Germinal center (tissue), 1 donor: ENCODE data around the gene WDR38.
"Not testable (repeated sequence)": the region's sequence is repeated elsewhere in the genome, so short reads cannot be mapped to it uniquely, and the experiment has no call there.

Source experiments
- DNase-seq: peaks from one replicate; pipeline ENCODE4 v3.0.0; 2012; ENCODE audit warnings: mixed read lengths, low spot score

Gene WDR38

DNA sequence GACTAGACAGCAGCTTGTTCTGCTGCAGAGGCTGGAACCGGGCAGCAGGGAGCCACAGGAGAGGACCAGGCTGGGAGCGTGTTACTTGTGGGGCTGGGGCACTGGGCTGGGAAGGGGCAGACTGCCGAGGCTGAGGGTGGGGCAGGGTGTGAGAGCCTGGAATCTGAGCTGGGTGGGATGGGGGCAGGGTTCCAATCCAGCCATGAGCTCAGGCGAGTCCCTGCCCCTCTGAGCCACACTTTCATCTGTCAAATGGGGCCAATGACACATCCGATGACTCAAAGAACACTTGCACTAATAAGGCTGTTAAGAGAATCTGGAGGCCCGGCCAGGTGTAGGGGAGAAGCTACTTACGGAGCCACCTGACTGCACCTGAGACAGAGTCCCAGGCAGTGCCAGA, 18.7 kb upstream of the WDR38 start:
- no peak for DNase-seq

DNA sequence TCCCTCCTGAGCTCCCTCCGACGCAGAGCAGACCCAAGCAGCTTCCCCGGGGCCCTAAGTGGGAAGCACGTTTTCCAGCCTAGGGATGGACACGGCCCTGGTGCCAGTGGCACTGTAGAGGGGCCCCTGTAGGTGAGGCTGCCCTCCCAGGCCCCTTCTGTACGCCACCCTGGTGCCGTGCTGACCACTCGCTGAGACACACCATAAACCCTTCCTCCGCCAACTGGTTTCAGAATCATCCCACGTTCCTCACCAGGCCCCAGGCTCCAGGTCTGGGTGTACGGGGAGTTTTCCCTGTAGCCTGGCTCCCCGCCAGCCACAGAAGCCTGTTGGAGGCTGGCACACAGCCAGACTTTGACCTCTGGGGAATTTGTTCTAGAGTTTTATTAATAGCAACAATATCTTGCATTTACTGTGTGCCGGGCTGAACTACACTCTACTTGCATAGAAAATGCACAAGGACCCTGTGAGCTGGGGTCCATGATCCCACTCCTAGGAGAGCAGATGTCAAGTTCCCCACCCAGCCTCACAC, 18.2 kb upstream of the WDR38 start:
- DNase-seq: no peak

DNA sequence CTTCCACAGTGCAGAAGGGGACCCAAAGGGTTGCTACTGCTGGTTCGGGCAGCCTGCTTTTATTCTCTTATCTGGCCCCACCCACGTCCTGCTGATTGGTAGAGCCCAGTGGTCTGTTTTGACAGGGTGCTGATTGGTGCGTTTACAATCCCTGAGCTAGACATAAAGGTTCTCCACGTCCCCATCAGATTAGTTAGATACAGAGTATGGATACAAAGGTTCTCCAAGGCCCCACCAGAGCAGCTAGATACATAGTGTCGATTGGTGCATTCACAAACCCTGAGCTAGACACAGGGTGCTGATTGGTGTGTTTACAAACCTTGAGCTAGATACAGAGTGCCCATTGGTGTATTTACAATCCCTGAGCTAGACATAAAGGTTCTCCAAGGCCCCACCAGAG, 15.1 kb upstream of the WDR38 start:
- not testable (repeated sequence) for DNase-seq

DNA sequence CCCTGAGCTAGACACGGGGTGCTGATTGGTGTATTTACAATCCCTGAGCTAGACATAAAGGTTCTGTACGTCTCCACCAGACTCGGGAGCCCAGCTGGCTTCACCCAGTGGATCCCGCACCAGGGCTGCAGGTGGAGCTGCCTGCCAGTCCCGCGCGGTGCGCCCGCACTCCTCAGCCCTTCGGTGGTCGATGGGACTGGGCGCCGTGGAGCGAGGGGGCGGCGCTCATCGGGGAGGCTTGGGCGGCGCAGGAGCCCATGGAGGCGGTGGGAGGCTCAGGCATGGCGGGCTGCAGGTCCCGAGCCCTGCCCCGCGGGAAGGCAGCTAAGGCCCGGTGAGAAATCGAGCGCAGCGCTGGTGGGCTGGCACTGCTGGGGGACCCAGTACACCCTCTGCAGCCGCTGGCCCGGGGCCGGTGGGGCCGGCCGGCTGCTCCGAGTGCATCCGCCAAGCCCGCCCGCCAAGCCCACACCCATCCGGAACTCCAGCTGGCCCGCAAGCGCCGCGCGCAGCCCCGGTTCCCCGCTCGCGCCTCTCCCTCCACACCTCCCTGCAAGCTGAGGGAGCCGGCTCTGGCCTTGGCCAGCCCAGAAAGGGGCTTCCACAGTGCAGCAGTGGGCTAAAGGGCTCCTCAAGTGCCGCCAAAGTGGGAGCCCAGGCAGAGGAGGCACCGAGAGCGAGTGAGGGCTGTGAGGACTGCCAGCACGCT, 14.5 kb upstream of the WDR38 start:
- not testable (repeated sequence) for DNase-seq

DNA sequence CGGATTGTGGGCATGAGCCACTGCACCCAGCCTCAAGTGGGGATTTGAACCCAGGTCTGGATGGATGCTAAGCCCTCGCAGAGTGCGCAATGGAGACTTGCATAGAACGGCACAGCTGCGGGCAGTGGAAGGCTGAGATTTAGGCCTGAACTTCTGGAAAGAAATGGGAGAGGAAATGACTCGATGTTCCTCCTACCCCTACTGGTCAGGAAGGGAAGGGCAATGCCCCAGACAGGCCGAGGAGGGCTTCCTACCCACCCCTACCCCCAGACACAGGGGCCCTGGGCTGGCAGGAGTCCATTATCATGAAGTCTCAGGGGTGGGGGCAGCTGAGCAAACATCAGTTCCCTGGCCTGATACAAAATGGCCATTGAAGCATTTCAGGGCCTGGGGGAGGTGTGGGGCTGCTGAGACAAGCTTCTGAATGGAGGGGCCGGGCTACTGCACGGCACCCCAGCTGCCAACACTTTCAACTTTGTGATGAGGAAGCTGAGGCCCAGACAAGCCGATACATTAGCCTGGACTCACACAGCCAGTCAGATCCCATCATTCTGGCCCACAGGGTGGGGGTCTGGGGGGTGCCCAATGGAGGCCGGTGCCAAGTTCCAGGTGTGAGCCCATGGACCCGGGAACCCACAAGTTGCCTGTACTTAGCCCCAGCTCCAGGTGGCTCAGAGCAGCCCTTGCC, 13.5 kb upstream of the WDR38 start:
- no peak for DNase-seq

DNA sequence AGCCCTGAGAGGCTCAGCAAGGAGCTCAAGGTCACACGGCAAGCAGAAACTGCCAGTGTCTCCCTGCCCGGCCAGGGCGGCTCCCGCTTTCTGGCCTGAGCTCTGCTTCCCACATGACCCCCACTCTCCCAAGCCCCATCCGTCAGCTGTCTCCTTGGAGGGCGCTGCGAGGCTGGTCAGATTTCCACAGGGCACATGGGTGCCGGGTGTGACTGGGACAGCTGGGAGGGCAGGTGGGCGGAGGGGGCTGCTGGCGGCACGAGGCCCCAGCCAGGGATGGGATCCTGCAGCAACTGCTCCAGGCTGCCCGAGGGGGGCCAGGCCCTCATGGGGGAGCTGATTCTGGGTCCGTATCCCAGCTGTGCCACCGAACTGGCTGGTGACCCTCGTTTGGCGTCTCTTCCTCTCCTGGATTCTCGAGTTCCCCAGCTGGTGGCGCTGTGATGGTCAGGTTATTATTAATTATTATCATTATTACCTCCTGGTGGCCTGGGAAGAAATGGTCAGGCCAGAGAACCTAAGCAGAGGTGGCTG, 12.9 kb upstream of the WDR38 start:
- DNase-seq: no peak

DNA sequence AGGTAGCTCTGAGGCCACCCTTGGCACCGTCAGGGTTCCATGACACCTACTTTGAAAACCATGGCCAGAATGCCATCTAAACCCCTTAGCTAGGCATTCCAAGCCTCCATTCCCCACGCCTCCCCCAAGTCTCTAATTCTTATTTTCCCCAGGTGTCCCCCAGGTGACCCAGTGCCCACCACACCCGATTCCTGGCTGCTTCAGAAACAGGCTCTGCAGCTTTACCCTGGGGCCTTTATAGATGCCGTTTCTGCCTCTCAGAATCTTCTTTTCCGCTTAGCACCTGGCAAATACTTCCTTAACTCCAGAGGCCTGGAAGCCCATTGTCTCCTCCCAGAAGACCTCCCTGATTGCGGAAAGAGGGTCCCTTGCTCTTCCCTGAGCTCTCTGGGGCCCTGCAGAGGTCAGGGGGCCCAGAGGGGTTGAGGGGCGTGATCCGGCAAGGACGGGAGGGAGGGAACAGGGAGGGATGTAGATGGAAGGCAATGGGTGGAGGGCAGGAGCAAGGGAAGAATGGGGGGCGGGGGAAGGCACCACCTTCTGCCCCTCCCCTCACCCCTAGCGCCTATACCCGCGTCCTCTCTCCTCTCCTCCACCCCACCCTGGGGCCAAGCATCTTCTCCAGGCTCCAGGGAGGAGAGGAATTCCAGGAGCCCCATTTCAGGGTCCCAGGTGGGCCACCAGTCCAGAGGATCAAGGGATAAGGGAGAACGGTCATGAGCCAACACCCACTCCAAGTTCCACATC, 12.0 kb upstream of the WDR38 start:
- DNase-seq: no peak

DNA sequence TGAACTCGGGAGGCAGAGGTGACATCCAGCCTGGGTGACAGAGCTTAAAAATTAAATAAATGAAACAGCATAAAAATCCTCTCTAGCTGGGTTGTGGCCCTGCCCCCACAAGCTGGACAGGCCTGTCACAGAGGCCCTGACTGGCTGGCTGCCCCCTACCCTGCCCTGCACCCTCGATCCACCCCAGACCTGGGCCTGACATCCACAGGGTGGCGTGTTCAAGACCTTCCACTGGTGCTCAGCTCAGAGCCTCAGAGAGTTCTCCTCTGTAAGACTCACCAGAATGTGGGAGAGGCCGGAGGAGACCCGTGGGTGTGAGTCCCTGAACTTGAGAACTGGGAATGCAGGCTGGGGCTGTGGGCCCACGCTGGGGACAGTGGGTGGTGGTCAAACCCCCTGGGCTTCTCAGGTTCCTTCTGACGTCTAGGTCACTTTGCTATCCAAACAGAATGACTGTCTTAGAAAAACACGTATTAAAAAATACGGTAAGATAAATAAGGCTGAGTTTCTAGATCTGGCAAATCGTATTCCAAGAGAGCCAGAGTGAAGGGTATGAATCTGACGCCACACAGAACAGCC, 9.7 kb upstream of the WDR38 start:
- no peak for DNase-seq

DNA sequence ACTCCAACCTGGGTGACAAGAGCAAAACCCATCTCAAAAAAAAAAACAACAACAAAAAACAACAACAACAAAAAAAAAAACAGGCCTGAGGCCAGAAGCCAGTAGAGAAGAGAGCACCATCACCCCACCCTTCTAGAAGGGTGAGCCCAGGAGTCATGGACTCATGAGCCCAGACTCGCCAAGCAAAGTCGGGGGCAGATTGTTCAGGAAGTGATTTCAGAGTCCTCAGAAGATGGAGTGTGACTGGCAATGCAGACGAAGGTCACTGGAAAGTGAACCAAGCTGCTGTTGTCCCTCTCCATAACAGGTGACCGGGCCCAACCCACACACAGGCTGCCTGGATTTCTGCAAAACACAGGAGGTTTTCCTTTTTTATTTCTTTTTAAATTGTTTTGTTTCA, 9.0 kb upstream of the WDR38 start:
- no peak for DNase-seq

DNA sequence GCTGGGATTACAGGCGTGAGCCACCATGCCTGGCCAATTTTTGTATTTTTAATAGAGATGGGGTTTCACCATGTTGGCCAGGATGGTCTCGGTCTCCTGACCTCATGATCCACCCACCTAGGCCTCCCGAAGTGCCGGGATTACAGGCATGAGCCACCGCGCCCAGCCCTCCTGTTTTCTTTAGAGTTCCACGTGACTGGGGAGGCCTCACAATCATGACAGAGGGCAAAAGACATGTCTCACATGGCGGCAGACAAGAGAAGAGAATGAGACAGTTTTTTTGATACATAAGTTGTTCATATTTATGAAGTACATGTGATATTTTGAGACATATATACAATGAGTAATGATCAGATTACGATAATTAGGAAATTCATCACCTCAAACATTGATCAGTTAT, 6.8 kb upstream of the WDR38 start:
- not testable (repeated sequence) for DNase-seq

DNA sequence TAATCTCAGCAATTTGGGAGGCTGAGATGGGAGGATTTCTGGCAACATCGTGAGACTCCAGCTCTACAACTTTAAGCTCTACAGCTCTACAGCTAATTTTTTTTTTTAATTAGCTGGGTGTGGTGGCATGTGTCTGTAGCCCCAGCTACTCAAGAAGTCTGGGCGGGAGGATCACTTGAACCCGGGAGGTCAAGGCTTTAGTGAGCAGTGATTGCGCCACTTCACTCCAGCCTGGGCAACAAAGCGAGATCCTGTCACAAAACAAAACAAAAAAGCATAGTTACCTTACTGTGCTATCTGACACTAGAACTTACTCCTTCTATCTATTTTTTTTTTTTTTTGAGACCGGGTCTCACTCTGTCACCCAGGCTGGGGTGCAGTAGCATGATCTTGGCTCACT, 6.3 kb upstream of the WDR38 start:
- DNase-seq: no peak

DNA sequence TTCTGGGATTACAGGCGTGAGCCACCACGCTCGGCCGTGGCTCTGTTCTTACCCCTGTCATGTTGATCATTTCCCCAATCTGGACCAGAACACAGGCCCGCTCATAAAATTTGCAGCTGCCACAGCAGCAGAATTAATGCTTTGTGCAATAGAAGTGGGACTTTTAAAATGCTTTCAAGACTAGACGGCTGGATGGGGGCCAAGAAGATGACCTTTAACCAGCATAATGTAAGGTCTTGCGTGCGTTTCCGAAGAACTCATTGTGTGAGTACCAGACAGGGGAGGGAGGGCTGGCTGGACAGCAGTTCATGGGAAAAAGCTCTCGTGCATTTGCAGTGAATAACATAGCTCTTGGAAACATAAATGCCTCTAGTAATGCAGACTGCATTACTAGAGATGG, 3.5 kb upstream of the WDR38 start:
- no peak for DNase-seq

DNA sequence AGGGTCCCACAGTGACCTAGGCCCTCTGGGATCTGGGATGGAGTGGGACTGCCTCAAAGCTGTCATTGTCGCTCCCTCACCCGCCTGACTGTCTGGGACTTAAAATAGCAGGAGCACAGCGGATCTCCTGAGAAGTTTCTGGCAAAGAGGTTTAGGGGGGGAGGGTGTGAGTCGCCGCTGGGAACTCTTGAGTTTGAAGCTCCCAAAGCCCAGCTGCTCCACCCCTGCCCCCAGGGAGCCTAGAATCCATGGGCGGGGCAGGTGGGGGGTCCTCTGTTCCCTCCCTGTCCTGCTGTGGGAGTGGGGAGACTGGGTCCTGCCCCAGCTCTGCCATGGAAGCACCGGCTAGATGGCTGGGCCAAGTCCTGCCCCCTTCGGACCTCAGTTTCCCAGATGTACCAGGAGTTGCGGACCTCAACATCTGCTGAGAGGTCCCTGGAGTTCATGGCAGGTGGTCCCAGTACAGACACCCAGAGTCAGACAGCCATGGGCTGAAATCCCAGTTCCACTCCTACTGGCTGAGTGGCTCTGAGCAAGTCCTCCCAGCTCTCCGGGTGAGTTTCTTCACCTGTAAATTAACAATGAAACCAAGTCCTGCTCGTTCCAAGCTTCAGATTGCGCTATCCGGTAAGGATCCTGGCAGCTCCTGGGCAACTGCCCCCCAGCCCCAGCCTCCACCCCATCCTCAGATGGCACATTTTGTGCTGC, 985 bp upstream of the WDR38 start:
- DNase-seq: no peak

DNA sequence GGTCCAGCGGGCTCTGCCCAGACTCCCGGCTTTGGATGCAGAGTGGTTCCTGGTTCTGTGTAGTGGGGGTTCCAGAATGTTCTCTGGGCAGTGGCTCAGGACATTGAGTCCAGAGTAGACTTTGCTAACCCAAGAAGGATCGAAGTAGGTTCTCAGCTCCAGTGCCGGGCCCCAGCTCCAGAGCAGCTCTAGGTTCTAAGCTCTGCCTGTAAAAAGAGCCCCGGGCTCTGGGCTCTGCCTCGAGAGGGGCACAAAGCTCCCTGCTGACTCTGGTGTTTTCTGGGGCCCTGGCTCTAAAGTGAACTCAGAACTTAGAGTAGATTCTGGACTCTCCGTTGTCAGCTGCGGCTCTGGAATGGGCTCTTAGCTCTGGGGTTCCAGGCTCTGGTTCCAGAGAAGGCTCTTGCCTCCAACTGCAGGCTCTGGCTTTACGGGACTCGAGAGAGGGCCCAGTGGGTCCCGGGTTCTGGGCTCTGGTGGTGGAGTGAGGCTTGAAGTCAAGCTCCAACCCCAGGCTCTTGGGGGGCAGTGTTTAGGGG, 414 bp downstream of the WDR38 start:
- DNase-seq: no peak

DNA sequence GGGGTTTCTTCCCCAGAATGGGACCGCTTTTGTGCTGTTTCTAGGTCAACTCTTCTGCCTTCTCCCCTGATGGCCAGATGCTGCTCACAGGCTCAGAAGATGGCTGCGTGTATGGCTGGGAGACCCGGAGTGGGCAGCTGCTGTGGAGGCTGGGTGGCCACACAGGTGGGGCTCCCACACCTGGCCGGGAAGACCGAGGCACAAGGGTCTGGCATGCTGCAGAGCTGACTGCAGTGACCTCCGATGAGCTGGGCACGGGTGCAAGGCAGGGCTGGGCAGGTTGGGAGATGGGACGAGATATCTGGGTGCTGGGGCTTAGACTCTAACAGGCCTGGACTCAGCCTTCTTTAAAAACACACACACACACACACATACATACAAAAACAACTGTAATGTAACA, 901 bp downstream of the WDR38 start:
- no peak for DNase-seq

DNA sequence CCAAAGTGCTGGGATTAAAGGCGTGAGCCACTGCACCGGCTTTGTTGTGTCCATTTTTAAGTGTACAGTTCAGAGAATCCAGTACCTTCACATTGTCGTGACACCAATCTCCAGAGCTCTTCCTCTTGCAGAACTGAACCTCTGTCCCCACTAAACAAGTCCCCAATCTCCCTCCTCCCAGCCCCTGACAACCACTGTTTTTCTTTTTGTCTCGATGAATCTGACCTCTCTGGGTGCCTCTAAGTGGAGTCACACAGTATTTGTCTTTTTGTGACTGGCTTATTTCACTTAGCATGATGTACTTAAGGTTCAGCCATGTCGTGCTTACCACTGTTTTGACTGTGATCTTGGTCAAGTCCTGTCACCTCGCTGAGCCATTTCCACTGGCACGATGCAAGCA, 1.6 kb downstream of the WDR38 start:
- DNase-seq: no peak

DNA sequence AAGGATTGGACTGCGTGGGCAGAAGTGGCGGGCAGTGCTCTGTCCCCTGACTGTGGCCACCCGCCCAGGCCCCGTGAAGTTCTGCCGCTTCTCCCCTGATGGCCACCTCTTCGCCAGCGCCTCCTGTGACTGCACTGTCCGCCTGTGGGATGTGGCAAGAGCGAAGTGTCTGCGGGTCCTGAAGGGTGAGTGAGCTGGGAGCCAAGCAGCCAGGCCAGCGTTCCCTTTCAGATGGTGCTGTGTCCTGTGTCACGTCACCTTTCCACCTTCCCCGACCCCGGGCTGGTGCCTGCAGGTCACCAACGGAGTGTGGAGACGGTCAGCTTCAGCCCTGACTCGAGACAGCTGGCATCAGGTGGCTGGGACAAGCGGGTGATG, 2.3 kb downstream of the WDR38 start:
- DNase-seq: no peak

DNA sequence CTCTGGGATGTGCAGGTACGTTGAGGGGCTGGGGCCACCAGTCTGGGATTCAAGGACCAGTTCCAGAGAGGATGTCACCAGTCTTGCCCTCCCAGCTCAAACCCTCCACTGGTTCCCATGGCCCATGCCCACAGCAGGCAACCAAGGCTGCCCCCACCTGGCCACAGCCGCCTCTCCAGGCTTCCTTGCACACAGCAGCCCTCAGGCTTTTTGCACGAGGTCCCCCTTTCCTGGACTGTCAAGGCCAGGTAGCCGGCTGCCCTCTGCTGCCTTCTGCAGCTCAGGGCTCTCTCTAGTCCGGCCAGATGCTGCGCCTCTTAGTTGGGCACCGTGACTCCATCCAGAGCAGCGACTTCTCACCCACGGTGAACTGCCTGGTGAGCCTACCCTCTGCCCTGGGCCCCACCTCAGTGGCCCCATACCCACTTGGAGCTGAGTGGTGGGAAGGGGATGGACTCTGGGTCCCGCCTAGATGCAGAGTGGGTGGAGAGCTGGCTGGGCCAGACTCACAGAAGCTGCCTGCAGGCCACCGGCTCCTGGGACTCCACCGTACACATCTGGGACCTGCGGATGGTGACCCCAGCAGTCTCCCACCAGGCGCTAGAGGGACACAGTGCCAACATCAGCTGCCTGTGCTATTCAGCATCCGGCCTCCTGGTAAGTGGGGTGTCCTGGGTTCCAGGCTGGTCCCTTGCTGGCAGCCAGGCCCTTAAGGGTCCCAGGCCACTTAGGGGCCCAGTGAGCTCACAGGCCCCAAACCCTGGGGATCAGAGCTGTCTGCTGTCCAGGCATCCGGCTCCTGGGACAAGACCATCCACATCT, 2.9 kb downstream of the WDR38 start:
- DNase-seq: no peak

DNA sequence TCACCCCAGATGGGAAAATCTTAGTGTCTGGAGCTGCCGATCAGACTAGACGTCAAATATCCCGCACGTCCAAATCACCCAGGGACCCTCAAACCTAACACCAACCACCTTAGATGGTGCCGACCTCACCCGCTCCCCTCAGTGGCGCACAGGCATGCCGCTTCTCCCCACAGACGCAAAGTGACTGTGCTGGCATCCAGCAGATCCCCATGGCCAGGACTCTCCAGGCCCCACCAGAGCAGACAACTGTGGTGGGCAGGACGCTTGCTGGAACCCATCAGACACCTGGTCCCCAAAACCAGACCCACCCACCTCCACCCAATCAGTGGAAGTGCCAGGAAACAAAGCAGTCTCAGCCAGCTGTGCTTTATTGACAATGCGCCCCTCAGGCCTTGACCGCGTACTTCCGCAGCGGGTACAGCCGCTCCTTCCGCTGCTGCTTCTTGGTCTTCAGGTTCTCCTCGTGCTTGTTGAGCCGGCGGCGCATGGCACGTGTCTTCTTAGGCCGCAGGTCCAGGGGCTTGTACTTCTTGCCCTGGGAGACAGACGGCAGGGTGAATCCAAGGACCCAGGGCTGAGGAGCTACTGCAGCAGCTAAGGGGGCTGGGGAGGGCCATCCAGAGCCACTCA, 4.4 kb downstream of the WDR38 start:
- no peak for DNase-seq
